ENCODE results near the gene PSMG4. TPM values are rescaled to one million over a fixed set of nuclear protein-coding genes. Genes with fewer than 3 reads are reported as not detected.
A peak's percentile ranks its signal among the peaks of the same experiment; 100 is the strongest.

The PSMG4 gene, protein sequence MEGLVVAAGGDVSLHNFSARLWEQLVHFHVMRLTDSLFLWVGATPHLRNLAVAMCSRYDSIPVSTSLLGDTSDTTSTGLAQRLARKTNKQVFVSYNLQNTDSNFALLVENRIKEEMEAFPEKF
- 10 to 100 TPM in 2 of 3 donors, 1 to 10 TPM in 1; 8.3 to 15.3 (median 11.3) TPM for total RNA-seq
- total RNA-seq (2013) = 22.5 TPM

- TF ChIP-seq, protein P1, sequence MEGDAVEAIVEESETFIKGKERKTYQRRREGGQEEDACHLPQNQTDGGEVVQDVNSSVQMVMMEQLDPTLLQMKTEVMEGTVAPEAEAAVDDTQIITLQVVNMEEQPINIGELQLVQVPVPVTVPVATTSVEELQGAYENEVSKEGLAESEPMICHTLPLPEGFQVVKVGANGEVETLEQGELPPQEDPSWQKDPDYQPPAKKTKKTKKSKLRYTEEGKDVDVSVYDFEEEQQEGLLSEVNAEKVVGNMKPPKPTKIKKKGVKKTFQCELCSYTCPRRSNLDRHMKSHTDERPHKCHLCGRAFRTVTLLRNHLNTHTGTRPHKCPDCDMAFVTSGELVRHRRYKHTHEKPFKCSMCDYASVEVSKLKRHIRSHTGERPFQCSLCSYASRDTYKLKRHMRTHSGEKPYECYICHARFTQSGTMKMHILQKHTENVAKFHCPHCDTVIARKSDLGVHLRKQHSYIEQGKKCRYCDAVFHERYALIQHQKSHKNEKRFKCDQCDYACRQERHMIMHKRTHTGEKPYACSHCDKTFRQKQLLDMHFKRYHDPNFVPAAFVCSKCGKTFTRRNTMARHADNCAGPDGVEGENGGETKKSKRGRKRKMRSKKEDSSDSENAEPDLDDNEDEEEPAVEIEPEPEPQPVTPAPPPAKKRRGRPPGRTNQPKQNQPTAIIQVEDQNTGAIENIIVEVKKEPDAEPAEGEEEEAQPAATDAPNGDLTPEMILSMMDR (IDR thresholded peaks at IDR 0.05) = no peak
- Histone ChIP-seq H3K4me3 (ENCODE audit: low read length) (peak within 1 kb of the TSS; percentile 49), H3K27ac (ENCODE audit: low read length) (no peak within 1 kb of the TSS), H3K36me3 (ENCODE audit: control insufficient read depth, insufficient read depth, low read length) (peaks cover 8% of the 10 kb centered on the region), H3K9me3 (ENCODE audit: control insufficient read depth, insufficient read depth, low read length) (no peaks in the 10 kb centered on the region), H3K27me3 (ENCODE audit: control insufficient read depth, insufficient read depth, low read length) (no peaks in the 10 kb centered on the region), H3K4me1 (ENCODE audit: control insufficient read depth, insufficient read depth, low read length) (peaks cover 31% of the 10 kb centered on the region)
- under 1% methylated on average over 80 of the region's 80 CpGs for WGBS (ENCODE audit: insufficient coverage)
- Mint-ChIP-seq H3K4me3 (peak within 1 kb of the TSS; percentile 99), H3K9me3 (no peaks in the 10 kb centered on the region), H3K27me3 (ENCODE audit: low read depth in 2 of 2) (peaks cover 10 to 12% of the 10 kb centered on the region in 2 donors), H3K36me3 (no peaks in the 10 kb centered on the region), H3K27ac (peak within 1 kb of the TSS; percentile 91), H3K4me1 (peaks cover 31 to 38% of the 10 kb centered on the region in 2 donors)
- intact Hi-C loops (cut with micrococcal nuclease) = no loop called here
- DNase-seq = peak; percentile 89 to 93
- peak; percentile 93 to 95 (median 95) for ATAC-seq
Measured at GRCh38 chr6:3258720-3259490, at the start of gene PSMG4. Gene PSMG4 (plus strand): TSS chr6:3258947. CDS start chr6:3259023, 76 bp downstream.

GRCh38 chr6:3209114-3210023 lies 49.4 kb upstream of the PSMG4 start:
- H3K36me3 ChIP-seq (ENCODE audit: control insufficient read depth, insufficient read depth, low read length) = no peaks in the 10 kb centered on the region
- peaks cover 3% of the 10 kb centered on the region for H3K36me3 Mint-ChIP-seq
- peaks cover 31 to 51% of the 10 kb centered on the region in 2 donors for H3K27me3 Mint-ChIP-seq (ENCODE audit: low read depth in 2 of 2)
- DNase-seq (peak in 1 of 2 donors; percentile 47), ATAC-seq (no peak)
- TF ChIP-seq, protein P1 (IDR thresholded peaks at IDR 0.05) = no peak
- no peaks in the 10 kb centered on the region for H3K4me1 ChIP-seq (ENCODE audit: control insufficient read depth, insufficient read depth, low read length)
- no peak overlapping the region for H3K4me3 ChIP-seq (ENCODE audit: low read length)
- H3K27me3 ChIP-seq (ENCODE audit: control insufficient read depth, insufficient read depth, low read length) = peaks cover 4% of the 10 kb centered on the region
- intact Hi-C loops (cut with micrococcal nuclease) = no loop called here
- WGBS (ENCODE audit: insufficient coverage) = 61% methylated on average over 17 of the region's 17 CpGs
- no peak overlapping the region for H3K27ac Mint-ChIP-seq
- H3K27ac ChIP-seq (ENCODE audit: low read length) = no peak overlapping the region
- H3K4me3 Mint-ChIP-seq = no peak overlapping the region
- H3K4me1 Mint-ChIP-seq = no peaks in the 10 kb centered on the region
- no peaks in the 10 kb centered on the region for H3K9me3 ChIP-seq (ENCODE audit: control insufficient read depth, insufficient read depth, low read length)
- H3K9me3 Mint-ChIP-seq = no peaks in the 10 kb centered on the region

DNA sequence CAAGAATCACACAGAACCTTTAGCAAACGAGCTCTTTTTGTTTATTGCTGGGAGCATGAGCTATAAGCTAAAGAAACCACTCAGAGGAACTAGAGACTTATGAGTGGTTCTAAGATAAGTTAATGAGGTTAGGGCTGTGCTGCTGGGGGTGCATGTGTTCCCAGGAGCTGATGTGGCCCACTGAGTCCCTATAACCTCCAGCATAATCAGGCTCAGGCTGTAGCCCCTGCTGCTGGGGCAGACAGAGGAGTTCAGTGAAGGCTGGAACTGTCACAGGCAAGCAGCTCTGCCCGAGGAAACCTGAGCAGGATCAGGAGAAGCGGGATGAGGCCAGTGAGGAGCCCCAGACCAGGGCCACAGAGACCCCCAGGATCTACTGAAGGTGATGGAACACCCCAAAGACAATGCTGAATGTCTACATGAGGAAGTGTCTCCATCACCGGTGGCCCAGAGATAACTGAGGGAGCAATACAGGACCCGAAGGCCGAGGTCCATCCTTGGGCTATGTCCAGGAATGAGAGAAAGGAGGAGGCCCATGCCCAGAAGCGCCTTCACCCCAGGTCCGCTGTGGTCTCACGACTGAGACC lies 48.6 kb upstream of the PSMG4 start:
- H3K4me3 ChIP-seq (ENCODE audit: low read length) = no peak overlapping the region
- no peak overlapping the region for H3K27ac ChIP-seq (ENCODE audit: low read length)
- Mint-ChIP-seq H3K4me1 (no peaks in the 10 kb centered on the region), H3K27me3 (ENCODE audit: low read depth in 2 of 2) (peaks cover 31 to 45% of the 10 kb centered on the region in 2 donors), H3K9me3 (no peaks in the 10 kb centered on the region), H3K36me3 (no peaks in the 10 kb centered on the region), H3K4me3 (no peak overlapping the region), H3K27ac (no peak overlapping the region)
- no peaks in the 10 kb centered on the region for H3K9me3 ChIP-seq (ENCODE audit: control insufficient read depth, insufficient read depth, low read length)
- TF ChIP-seq, protein P1 (IDR thresholded peaks at IDR 0.05) = no peak
- peaks cover 4% of the 10 kb centered on the region for H3K27me3 ChIP-seq (ENCODE audit: control insufficient read depth, insufficient read depth, low read length)
- ATAC-seq = no peak
- H3K4me1 ChIP-seq (ENCODE audit: control insufficient read depth, insufficient read depth, low read length) = no peaks in the 10 kb centered on the region
- intact Hi-C loops (cut with micrococcal nuclease) = no loop called here
- H3K36me3 ChIP-seq (ENCODE audit: control insufficient read depth, insufficient read depth, low read length) = no peaks in the 10 kb centered on the region
- no peak for DNase-seq
- WGBS (ENCODE audit: insufficient coverage) = 85% methylated on average over 9 of the region's 9 CpGs
